GM20431 (cell line): ENCODE data around the gene SPOCK3.

ENCODE experiments used
- in situ Hi-C: fragments of 300-500 bp; cut with MseI, MboI; formaldehyde crosslinking; loops from one replicate; pipeline ENCODE4 v1.15.0; 2020; ENCODE audit warnings: low sequenced_read_pairs; ENCODE audit not compliant: unreplicated experiment

Gene SPOCK3

GRCh38 chr4:167052631-167053091 lies 181.6 kb downstream of the SPOCK3 start:
- in situ Hi-C loops: no loop called here

- in situ Hi-C loops: no loop called here
Measured at GRCh38 chr4:167049257-167049656, 185.0 kb downstream of the SPOCK3 start.

GRCh38 chr4:167041524-167041923 lies 192.8 kb downstream of the SPOCK3 start:
- in situ Hi-C loops: no loop called here

GRCh38 chr4:167035390-167035789 lies 198.9 kb downstream of the SPOCK3 start:
- in situ Hi-C loops: no loop called here

GRCh38 chr4:167034983-167035382 lies 199.3 kb downstream of the SPOCK3 start:
- in situ Hi-C loops: no loop called here

- in situ Hi-C loops: no loop called here
Measured at GRCh38 chr4:167032871-167033270, 201.4 kb downstream of the SPOCK3 start.

- in situ Hi-C loops: no loop called here
Measured at GRCh38 chr4:167031534-167032156, 202.6 kb downstream of the SPOCK3 start.

GRCh38 chr4:167028976-167029375 lies 205.3 kb downstream of the SPOCK3 start:
- in situ Hi-C loops: no loop called here

GRCh38 chr4:167025670-167026069 lies 208.6 kb downstream of the SPOCK3 start:
- in situ Hi-C loops: no loop called here

GRCh38 chr4:167023364-167023925 lies 210.8 kb downstream of the SPOCK3 start:
- in situ Hi-C loops: no loop called here

GRCh38 chr4:167021545-167022155 lies 212.6 kb downstream of the SPOCK3 start:
- in situ Hi-C loops: no loop called here

GRCh38 chr4:167020410-167020809 lies 213.9 kb downstream of the SPOCK3 start:
- in situ Hi-C loops: no loop called here

- in situ Hi-C loops: no loop called here
Measured at GRCh38 chr4:167014944-167015343, 219.3 kb downstream of the SPOCK3 start.

GRCh38 chr4:167003326-167003725 lies 231.0 kb downstream of the SPOCK3 start:
- in situ Hi-C loops: no loop called here

- in situ Hi-C loops: no loop called here
Measured at GRCh38 chr4:167000141-167000852, 234.0 kb downstream of the SPOCK3 start.

GRCh38 chr4:166996216-166996615 lies 238.1 kb downstream of the SPOCK3 start:
- in situ Hi-C loops: no loop called here

GRCh38 chr4:166994686-166995085 lies 239.6 kb downstream of the SPOCK3 start:
- in situ Hi-C loops: no loop called here

GRCh38 chr4:166991006-166991561 lies 243.2 kb downstream of the SPOCK3 start:
- in situ Hi-C loops: no loop called here

GRCh38 chr4:166989886-166990285 lies 244.4 kb downstream of the SPOCK3 start:
- in situ Hi-C loops: no loop called here

- in situ Hi-C loops: no loop called here
Measured at GRCh38 chr4:166987026-166987425, 247.3 kb downstream of the SPOCK3 start.

- in situ Hi-C loops: no loop called here
Measured at GRCh38 chr4:166981847-166982246, 252.4 kb downstream of the SPOCK3 start.
